Ascending aorta (tissue), 2 donors: ENCODE data around the gene CFAP251. TPM values are rescaled to one million over a fixed set of nuclear protein-coding genes. Genes with fewer than 3 reads are reported as not detected.

Source experiments
- DNase-seq, 2 donors: peaks; one replicate each; pipeline ENCODE4 v3.0.0-alpha.2; 2019; ENCODE audit warnings: low spot score in 2 of 2
- H3K27ac ChIP-seq, 2 donors: fragments of 200-600 bp; sonication (generic); one replicate each; pipeline ENCODE4 v1.5.1; 2016 to 2017; ENCODE audit warnings: mild to moderate bottlenecking in 1 of 2
- H3K27me3 ChIP-seq: fragments of 200-600 bp; sonication (generic); one replicate; pipeline ENCODE4 v1.5.1; 2017
- H3K36me3 ChIP-seq, 2 donors: fragments of 200-600 bp; sonication (generic); one replicate each; pipeline ENCODE4 v1.5.1; 2016
- H3K4me1 ChIP-seq, 2 donors: fragments of 200-600 bp; sonication (generic); one replicate each; pipeline ENCODE4 v1.5.1; 2016 to 2017; ENCODE audit warnings: mild to moderate bottlenecking in 1 of 2
- H3K4me3 ChIP-seq, 2 donors: fragments of 200-600 bp; sonication (generic); one replicate each; pipeline ENCODE4 v1.5.1; 2016 to 2017; ENCODE audit warnings: mild to moderate bottlenecking in 1 of 2
- H3K9me3 ChIP-seq, 2 donors: fragments of 200-600 bp; sonication (generic); one replicate each; pipeline ENCODE4 v1.5.1; 2016
- CTCF ChIP-seq, 3 experiments: fragments of 200-600 bp in 2 of 3; fragments of 450-650 bp in 1 of 3; sonication (generic) in 2 of 3; IDR thresholded peaks; one replicate each; pipeline ENCODE4 v1.5.1; 2016 to 2019; ENCODE audit warnings: antibody characterized with exemption in 3 of 3, mild to moderate bottlenecking in 1 of 3, moderate library complexity in 1 of 3
- intact Hi-C: fragments of 100-400 bp; cut with DNase I; formaldehyde crosslinking; loops from one replicate; pipeline ENCODE4 v1.15.1; 2023
- total RNA-seq: library from RNA; depleted of rRNA; stranded (reverse); fragments of >200 nt; gene quantifications from one replicate; pipeline ENCODE4 v1.1.0, GENCODE V29; 2016

Gene CFAP251
- total RNA-seq, 1 donor from 2014 or later = 0.75 TPM

- no peaks in the 10 kb centered on the region for H3K27me3 ChIP-seq
- H3K36me3 ChIP-seq = no peaks in the 10 kb centered on the region
- H3K4me3 ChIP-seq = no peak overlapping the region
- no peak for DNase-seq
- peaks cover 0 to under 1% of the 10 kb centered on the region in 2 donors for H3K4me1 ChIP-seq
- TF ChIP-seq CTCF (IDR thresholded peaks at IDR 0.05) = no peak
- H3K9me3 ChIP-seq = no peaks in the 10 kb centered on the region
- H3K27ac ChIP-seq = no peak overlapping the region
- intact Hi-C loops = no loop called here
Observed at GRCh38 chr12:121968876-121969275, 50.5 kb downstream of the CFAP251 start.

GRCh38 chr12:121969726-121970125, 51.3 kb downstream of the CFAP251 start:
- no peaks in the 10 kb centered on the region for H3K27me3 ChIP-seq
- no peak for DNase-seq
- no peaks in the 10 kb centered on the region for H3K9me3 ChIP-seq
- H3K4me3 ChIP-seq = no peak overlapping the region
- peaks cover 0 to 5% of the 10 kb centered on the region in 2 donors for H3K4me1 ChIP-seq
- TF ChIP-seq CTCF (IDR thresholded peaks at IDR 0.05) = no peak
- H3K27ac ChIP-seq = no peak overlapping the region
- intact Hi-C loops = no loop called here
- H3K36me3 ChIP-seq = no peaks in the 10 kb centered on the region

GRCh38 chr12:121970581-121971300, 52.3 kb downstream of the CFAP251 start:
- Histone ChIP-seq H3K4me1 (peaks cover 0 to 8% of the 10 kb centered on the region in 2 donors), H3K27ac (no peak overlapping the region), H3K4me3 (no peak overlapping the region), H3K27me3 (no peaks in the 10 kb centered on the region), H3K36me3 (no peaks in the 10 kb centered on the region), H3K9me3 (no peaks in the 10 kb centered on the region)
- no peak for DNase-seq
- no peak for TF ChIP-seq CTCF (IDR thresholded peaks at IDR 0.05)
- intact Hi-C loops = no loop called here

GRCh38 chr12:121974026-121974985, 55.9 kb downstream of the CFAP251 start:
- H3K4me3 ChIP-seq = no peak overlapping the region
- no peaks in the 10 kb centered on the region for H3K36me3 ChIP-seq
- peaks cover 0 to 8% of the 10 kb centered on the region in 2 donors for H3K4me1 ChIP-seq
- H3K27ac ChIP-seq = peak overlapping the region in 1 of 2 donors; percentile 24
- intact Hi-C loops = no loop called here
- no peak for TF ChIP-seq CTCF (IDR thresholded peaks at IDR 0.05)
- no peaks in the 10 kb centered on the region for H3K9me3 ChIP-seq
- DNase-seq = no peak
- no peaks in the 10 kb centered on the region for H3K27me3 ChIP-seq

- Histone ChIP-seq H3K27ac (no peak overlapping the region), H3K4me3 (no peak overlapping the region), H3K36me3 (no peaks in the 10 kb centered on the region), H3K4me1 (peaks cover 0 to 8% of the 10 kb centered on the region in 2 donors), H3K27me3 (no peaks in the 10 kb centered on the region), H3K9me3 (no peaks in the 10 kb centered on the region)
- no peak for DNase-seq
- intact Hi-C loops = no loop called here
- no peak for TF ChIP-seq CTCF (IDR thresholded peaks at IDR 0.05)
Observed at GRCh38 chr12:121975021-121975420, 56.6 kb downstream of the CFAP251 start.
